GM19240 (cell line): ENCODE measurements around the gene MUC5AC.

Experiments
- DNase-seq: peaks from one replicate; pipeline ENCODE4 v3.0.0; 2011; ENCODE audit warnings: low spot score; ENCODE audit not compliant: insufficient read length

MUC5AC gene

DNA sequence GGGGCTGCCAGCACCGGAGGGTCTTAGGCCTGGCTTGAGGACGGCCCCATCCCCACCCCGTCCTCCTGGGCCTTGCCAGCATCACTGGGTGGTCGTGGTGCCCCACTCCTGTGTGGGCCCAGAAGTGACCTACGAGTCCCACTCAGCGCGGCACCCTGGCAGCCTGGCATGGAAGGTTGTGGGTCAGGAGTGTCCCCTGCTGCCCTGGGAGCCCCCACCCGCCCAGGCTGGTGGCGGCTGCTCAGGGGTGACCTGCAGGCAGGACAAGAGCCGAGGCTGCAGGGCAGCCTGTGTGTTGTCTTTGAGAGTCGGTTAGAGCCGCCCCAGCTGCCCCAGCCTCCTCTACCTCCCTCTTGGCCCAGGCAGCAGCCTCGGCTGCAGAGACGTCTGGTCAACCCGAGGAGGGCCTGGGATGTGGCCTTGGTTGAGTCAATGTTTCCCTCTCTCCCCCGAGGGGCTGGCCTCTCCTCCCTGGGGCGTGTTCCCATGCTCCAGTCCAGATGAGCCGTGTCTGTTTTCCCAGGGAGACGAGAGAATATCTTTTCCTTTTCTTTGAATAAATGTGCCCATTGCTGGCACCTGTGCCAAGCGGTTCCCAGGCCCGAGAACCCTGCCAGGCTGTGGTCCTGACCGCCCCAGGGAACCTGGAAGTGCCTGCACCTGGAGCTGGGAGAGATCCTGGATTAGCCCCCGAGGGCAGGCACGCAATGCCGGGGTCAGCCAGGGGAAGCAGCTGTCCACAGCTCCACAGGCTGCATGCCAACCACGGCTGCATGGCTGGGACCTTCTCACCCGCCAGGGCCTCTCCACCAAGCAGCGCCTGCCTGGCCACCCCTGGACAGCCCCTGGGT is 35.7 kb upstream of the MUC5AC start:
- no peak for DNase-seq

DNA sequence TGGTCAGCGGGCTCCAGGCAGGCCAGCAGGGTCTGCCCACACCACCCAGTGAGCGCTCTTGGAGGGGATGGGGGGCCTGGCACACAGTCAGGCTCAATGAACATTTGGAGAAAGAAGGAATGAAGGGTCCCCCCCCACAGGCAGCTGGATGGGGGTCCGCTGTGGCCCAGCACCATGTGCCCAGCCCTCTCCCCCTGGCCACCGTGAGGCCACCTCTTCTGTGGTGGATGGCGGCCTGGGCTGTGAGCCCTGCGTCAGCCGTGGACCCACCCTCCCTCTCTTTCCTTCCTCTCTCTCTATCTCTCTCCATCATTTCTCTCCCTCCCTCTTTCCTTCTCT is 35.1 kb upstream of the MUC5AC start:
- no peak for DNase-seq

DNA sequence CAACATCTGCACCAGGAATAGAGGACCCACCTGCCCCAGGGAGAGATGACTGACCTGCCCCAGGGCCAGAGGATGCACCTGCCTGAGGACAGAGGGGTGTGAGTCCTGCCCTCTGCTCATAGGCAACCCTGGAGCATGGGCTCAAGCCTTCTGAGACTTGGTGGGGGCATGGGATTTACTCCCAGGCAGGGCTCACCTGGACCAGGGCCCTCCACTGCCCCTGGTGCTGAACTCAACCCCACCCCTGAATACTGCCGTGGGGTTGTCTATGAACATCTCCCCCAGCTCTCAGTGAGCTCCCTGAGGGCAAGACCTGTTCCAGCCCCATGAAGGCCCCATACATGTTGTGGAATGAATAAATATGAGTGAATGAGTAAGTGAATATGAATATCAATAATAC is 33.8 kb upstream of the MUC5AC start:
- DNase-seq, result no peak

- no peak for DNase-seq
These were observed 31.9 kb upstream of the MUC5AC start for GRCh38 chr11:1125803-1126202.

- no peak for DNase-seq
These were observed 31.2 kb upstream of the MUC5AC start for GRCh38 chr11:1126491-1126926.

DNA sequence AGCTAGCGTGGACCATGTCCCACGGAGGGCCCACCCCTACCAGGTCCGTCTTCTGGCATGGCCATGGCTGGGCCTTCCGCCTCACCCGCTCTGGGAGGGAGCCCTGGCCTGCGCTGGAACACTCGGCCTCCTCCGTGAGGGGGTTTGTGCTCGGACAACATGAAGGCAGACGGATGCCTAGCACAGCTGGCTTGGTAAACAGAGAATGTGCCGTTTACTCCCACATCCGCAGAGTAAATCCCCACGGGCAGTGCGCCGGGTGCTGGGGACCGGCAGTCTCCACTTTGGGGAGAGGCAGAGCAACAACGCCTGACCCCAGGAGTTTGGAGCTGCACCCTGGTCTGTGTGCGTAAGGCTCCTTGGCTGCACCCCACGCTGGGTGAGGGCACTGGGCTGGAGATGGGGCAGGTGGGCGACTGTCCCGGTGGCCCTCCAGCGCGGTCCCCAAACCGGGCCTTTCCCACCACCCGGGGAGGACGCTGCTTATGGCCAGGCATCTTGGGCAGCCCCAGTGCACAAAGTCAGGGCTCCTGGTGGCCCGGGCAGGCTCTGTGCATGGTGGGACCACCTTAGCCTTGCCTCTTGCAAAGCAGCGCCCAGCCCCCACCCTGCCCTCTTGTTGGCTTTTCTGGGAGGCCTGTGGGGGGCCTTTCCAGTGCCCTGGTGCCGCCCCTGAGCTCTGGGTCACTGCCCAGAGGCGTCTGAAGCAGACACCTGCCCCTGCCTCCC is 30.7 kb upstream of the MUC5AC start:
- no peak for DNase-seq

- DNase-seq, result no peak
These were observed 30.0 kb upstream of the MUC5AC start for GRCh38 chr11:1127664-1128162.

DNA sequence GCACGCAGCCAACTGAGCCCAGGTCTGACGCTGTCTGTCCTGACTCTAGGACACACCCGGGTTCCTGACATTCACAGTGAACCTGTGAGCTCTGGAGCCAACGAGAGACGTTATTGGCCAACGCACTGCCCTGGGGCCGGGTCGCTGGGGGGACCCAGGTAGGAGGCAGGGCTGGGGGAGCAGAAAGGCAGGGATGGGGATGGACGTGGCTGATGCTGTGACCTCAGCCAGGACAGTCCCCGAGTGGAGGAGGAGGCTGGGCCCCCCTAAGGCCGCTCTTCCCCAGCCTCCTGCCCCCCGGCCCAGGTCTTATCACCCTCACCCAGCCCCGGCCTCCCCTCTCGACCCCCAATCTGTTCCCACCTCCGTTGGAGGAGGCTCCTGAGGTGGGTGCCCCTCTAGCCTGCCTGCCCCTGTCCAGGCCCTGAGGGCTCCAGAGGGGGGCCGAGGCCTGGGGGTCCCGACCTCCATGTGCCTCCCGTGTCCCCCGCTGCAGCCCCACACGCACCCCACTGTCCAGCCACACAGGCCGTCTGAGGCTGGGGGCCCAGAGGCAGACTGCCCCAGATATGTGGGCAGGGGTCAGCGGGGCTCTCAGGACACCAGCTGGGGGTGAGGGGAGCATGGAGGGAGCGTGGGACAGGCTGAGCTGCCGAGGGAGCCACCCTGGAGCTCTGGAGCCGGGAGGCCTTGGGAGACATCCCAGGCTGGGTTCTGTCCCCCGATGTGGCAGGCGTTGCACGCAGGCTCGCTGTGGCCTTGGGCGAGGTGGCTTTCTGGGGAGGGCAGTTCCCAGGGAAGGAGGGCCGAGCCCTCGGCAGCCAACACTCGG is 29.2 kb upstream of the MUC5AC start:
- DNase-seq, result no peak

- DNase-seq, result no peak
These were observed 28.6 kb upstream of the MUC5AC start for GRCh38 chr11:1129143-1129610.

- DNase-seq, result no peak
These were observed 28.1 kb upstream of the MUC5AC start for GRCh38 chr11:1129611-1130160.

GRCh38 chr11:1130276-1131032 is 27.3 kb upstream of the MUC5AC start:
- DNase-seq, result no peak

DNA sequence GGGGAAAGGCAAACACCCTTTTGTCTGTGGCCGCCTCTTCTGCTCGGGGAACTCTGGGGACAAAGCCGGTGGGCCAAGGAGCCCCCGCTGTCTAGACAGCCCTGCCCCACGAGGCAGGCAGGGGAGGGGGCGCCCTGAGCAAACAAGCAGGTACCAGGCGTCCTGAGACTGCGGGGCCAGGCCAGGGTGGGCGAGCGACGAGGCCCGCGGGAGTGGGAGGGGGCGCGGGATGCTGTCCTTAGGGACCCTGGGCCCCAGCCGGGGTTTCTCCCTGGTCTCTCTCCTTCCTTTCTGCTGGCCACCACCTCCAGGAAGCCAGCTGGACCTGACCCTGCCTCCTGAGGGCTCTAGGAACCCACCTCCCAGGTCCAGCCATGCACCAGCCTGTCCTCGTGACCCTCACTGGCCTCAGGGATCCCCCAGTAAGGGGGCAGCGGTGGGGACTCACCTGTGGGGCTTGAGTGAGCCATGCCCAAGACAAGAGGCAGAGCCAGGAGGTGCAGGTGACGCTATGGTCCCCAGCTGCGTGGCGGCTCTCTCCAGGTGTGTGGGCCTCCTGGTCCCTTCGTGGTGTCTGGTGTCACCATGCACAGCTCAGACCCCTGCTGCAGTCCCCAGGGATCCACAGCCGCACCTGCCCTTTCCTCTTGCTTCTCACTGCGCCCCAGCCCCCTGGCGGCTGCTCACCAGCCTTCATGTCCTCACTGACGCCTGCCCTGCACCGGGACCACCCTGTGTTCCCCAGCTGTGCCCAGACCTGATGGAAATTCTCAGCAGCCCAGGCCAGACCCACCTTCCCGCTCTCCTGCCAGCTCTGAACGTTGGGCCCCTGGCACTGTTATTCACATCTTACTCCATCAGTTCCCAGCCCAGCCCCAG is 26.5 kb upstream of the MUC5AC start:
- no peak for DNase-seq

- no peak for DNase-seq
These were observed 22.8 kb upstream of the MUC5AC start for GRCh38 chr11:1134848-1135445.

GRCh38 chr11:1138097-1138496 is 19.7 kb upstream of the MUC5AC start:
- DNase-seq, result no peak

GRCh38 chr11:1139441-1140083 is 18.2 kb upstream of the MUC5AC start:
- DNase-seq, result no peak

DNA sequence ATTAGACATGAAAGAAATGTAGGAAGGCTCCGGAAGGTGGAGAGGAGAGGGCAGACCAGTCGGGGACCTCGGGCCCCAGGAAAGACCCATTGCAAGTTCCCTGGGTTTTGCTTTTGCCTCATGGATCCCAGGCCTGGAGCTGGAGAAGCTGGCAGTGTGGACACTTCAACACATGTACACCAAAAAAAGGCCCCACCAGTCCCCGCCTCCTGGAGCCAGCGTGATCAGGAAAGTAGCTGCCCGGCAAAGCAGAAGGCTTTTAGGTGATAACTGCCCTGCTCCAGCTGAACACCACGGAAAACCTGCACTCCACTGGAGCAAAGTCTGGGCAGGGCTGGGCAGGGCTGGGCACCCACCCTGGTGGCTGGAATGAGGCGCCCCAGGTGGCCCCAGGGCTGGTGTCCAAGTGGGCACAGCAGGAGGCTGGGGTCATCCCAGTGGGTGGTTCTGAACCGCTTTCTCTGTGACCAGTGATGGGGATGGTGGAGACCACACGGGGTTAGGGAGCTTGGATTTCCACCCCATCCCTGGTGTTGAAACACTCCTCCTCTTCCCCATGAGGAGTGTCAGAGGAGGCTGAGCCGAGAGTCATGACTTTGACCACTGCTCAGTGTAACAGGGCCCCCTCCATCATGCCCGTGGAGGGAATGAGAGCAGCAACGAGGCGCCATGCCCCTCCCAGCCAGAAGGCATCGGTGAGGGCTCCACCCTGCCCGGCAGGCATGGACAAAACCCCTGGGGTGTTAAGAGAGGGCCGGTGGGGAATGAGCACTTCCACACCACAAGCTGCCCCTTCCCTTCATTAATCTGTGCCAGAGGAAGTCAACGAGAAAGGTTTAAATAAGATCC is 16.9 kb upstream of the MUC5AC start:
- no peak for DNase-seq

- DNase-seq, result no peak
These were observed 11.4 kb upstream of the MUC5AC start for GRCh38 chr11:1146365-1146764.

- no peak for DNase-seq
These were observed 10.0 kb upstream of the MUC5AC start for GRCh38 chr11:1147792-1148191.
